Osteocyte (in vitro differentiated cells): ENCODE results near the gene PGP. TPM values are rescaled to one million over a fixed set of nuclear protein-coding genes. Genes with fewer than 3 reads are reported as not detected.

Experiments
- DNase-seq: peaks from one replicate; pipeline ENCODE4 v3.0.0; 2021; ENCODE audit warnings: mixed read lengths; ENCODE audit not compliant: unreplicated experiment; ENCODE audit errors: extremely low spot score
- H3K27ac Mint-ChIP-seq: one replicate; pipeline ENCODE4 v1.8.0; 2021; ENCODE audit warnings: mild to moderate bottlenecking, mixed read lengths; ENCODE audit not compliant: unreplicated experiment
- H3K27me3 Mint-ChIP-seq: one replicate; pipeline ENCODE4 v1.8.0; 2021; ENCODE audit warnings: mixed read lengths; ENCODE audit not compliant: unreplicated experiment
- H3K36me3 Mint-ChIP-seq: one replicate; pipeline ENCODE4 v1.8.0; 2021; ENCODE audit warnings: mixed read lengths; ENCODE audit not compliant: unreplicated experiment
- H3K4me1 Mint-ChIP-seq: one replicate; pipeline ENCODE4 v1.8.0; 2021; ENCODE audit warnings: mixed read lengths; ENCODE audit not compliant: unreplicated experiment
- H3K4me3 Mint-ChIP-seq: one replicate; pipeline ENCODE4 v1.8.0; 2021; ENCODE audit warnings: mild to moderate bottlenecking, moderate library complexity, mixed read lengths; ENCODE audit not compliant: unreplicated experiment
- H3K9me3 Mint-ChIP-seq: one replicate; pipeline ENCODE4 v1.8.0; 2021; ENCODE audit warnings: mixed read lengths; ENCODE audit not compliant: unreplicated experiment
- total RNA-seq: library from RNA; stranded (reverse); gene quantifications from 2 replicates; pipeline ENCODE4 v1.2.1, GENCODE V29; 2021
- TF ChIP-seq, protein P1 (sequence below): fragments of 200-600 bp; sonication (generic); IDR thresholded peaks from 2 replicates; pipeline ENCODE4 v1.5.0; 2021; ENCODE audit warnings: antibody characterized with exemption, mild to moderate bottlenecking, moderate library complexity

The PGP gene
- total RNA-seq, 1 donor from 2014 or later: 15.0 TPM

- DNase-seq: no peak
- H3K36me3 Mint-ChIP-seq: peaks cover 19% of the 10 kb centered on the region
- TF ChIP-seq, protein P1, sequence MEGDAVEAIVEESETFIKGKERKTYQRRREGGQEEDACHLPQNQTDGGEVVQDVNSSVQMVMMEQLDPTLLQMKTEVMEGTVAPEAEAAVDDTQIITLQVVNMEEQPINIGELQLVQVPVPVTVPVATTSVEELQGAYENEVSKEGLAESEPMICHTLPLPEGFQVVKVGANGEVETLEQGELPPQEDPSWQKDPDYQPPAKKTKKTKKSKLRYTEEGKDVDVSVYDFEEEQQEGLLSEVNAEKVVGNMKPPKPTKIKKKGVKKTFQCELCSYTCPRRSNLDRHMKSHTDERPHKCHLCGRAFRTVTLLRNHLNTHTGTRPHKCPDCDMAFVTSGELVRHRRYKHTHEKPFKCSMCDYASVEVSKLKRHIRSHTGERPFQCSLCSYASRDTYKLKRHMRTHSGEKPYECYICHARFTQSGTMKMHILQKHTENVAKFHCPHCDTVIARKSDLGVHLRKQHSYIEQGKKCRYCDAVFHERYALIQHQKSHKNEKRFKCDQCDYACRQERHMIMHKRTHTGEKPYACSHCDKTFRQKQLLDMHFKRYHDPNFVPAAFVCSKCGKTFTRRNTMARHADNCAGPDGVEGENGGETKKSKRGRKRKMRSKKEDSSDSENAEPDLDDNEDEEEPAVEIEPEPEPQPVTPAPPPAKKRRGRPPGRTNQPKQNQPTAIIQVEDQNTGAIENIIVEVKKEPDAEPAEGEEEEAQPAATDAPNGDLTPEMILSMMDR: no peak
Observed at GRCh38 chr16:2174396-2175131, 40.1 kb downstream of the PGP start.

DNA sequence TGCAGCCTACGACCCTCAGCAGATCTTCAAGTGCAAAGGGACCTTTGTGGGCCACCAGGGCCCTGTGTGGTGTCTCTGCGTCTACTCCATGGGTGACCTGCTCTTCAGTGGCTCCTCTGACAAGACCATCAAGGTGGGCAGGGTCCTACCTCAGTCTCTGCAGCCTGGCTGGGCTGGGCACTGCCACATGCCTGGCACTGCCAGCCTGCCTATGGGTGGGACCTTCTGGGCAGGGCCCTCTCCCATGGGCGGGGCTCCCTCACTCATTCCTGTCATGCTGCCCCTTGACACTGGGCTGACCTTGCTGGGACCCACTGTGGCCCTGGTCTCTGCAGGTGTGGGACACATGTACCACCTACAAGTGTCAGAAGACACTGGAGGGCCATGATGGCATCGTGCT lies 40.7 kb downstream of the PGP start:
- no peaks in the 10 kb centered on the region for H3K9me3 Mint-ChIP-seq
- H3K27ac Mint-ChIP-seq: no peak overlapping the region
- H3K27me3 Mint-ChIP-seq: no peaks in the 10 kb centered on the region
- peaks cover 3% of the 10 kb centered on the region for H3K4me1 Mint-ChIP-seq
- no peak overlapping the region for H3K4me3 Mint-ChIP-seq
- TF ChIP-seq, protein P1: no peak
- peaks cover 19% of the 10 kb centered on the region for H3K36me3 Mint-ChIP-seq
- DNase-seq: no peak

More at GRCh38 chr16:2174396-2175131, 40.1 kb downstream of the PGP start:
- Mint-ChIP-seq H3K27ac (no peak overlapping the region), H3K4me3 (no peak overlapping the region), H3K27me3 (no peaks in the 10 kb centered on the region), H3K4me1 (peaks cover under 1% of the 10 kb centered on the region), H3K9me3 (no peaks in the 10 kb centered on the region)

DNA sequence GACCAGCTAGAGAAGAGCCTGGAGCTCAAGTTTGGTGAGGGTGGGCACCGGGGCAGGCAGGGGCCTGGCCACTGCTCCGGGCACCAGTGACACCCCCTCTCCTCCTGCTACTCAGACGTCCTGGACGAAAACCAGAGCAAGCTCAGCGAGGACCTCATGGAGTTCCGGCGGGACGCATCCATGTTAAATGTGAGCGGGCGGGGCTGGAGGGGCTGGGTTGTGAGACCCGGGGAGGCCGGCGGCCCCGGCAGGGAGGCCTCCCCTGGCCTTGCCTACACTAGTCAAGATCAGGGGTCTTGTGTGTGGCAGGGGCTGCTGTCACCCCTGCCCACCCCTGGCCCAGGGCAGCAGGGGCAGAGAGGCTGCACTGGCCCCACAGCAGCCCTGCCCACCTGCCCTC lies 41.3 kb downstream of the PGP start:
- peaks cover 3% of the 10 kb centered on the region for H3K4me1 Mint-ChIP-seq
- DNase-seq: no peak
- H3K9me3 Mint-ChIP-seq: no peaks in the 10 kb centered on the region
- H3K27ac Mint-ChIP-seq: no peak overlapping the region
- no peaks in the 10 kb centered on the region for H3K27me3 Mint-ChIP-seq
- TF ChIP-seq, protein P1: no peak
- no peak overlapping the region for H3K4me3 Mint-ChIP-seq
- H3K36me3 Mint-ChIP-seq: peaks cover 19% of the 10 kb centered on the region

GRCh38 chr16:2172688-2173335 lies 41.8 kb downstream of the PGP start:
- H3K4me3 Mint-ChIP-seq: no peak overlapping the region
- no peak overlapping the region for H3K27ac Mint-ChIP-seq
- TF ChIP-seq, protein P1: no peak
- no peak for DNase-seq
- H3K9me3 Mint-ChIP-seq: no peaks in the 10 kb centered on the region
- H3K27me3 Mint-ChIP-seq: no peaks in the 10 kb centered on the region
- H3K4me1 Mint-ChIP-seq: peaks cover 3% of the 10 kb centered on the region
- H3K36me3 Mint-ChIP-seq: peaks cover 23% of the 10 kb centered on the region

GRCh38 chr16:2171601-2172178 lies 43.0 kb downstream of the PGP start:
- no peak for DNase-seq
- TF ChIP-seq, protein P1: no peak
- no peak overlapping the region for H3K4me3 Mint-ChIP-seq
- H3K4me1 Mint-ChIP-seq: peaks cover 3% of the 10 kb centered on the region
- peaks cover 21% of the 10 kb centered on the region for H3K36me3 Mint-ChIP-seq
- H3K9me3 Mint-ChIP-seq: no peaks in the 10 kb centered on the region
- no peak overlapping the region for H3K27ac Mint-ChIP-seq
- no peaks in the 10 kb centered on the region for H3K27me3 Mint-ChIP-seq
